HCT116 (cell line): Measurements from ENCODE around the gene ABCC8. TPM values are rescaled to one million over a fixed set of nuclear protein-coding genes. Genes with fewer than 3 reads are reported as not detected.

Experiments used
- ATAC-seq: fragments of 200-7000 bp; cut with Tn5 transposase; 2 replicates; pipeline ENCODE4 v1.9.1; 2020; ENCODE audit warnings: mild to moderate bottlenecking, moderate library complexity
- BruUV-seq: library from RNA; stranded (reverse); fragments of 400-500 nt; replicated peaks from 2 replicates; lab custom pipeline; 2021; lab: Mats Ljungman, UMichigan
- CTCF ChIA-PET: fragments of 300-600 bp; sonication (Branson Sonifier 250); formaldehyde crosslinking; loops from one replicate; lab custom pipeline; 2021; ENCODE audit warnings: antibody characterized with exemption; lab: Charles Lee
- POLR2A ChIA-PET: fragments of 300-600, 350-600 bp; sonication (Branson Sonifier 250); formaldehyde crosslinking; loops from one replicate; lab custom pipeline; 2021; ENCODE audit warnings: antibody characterized with exemption; lab: Charles Lee
- RAD21 ChIA-PET, 2 experiments: fragments of 300-600 bp; sonication (Branson Sonifier 250); formaldehyde crosslinking; loops; one replicate each; lab custom pipeline; 2023; ENCODE audit warnings: low total read pairs in 2 of 2; ENCODE audit not compliant: uncharacterized antibody in 2 of 2, unreplicated experiment in 2 of 2, low non-redundant PET in 1 of 2; lab: Charles Lee
- DNase-seq: peaks from one replicate; pipeline ENCODE4 v3.0.0-alpha.2; 2010; ENCODE audit warnings: low read depth, low spot score
- H2AFZ ChIP-seq: fragments of 200-600 bp; shearing (Covaris generic), sonication (generic); 2 replicates; pipeline ENCODE4 v1.6.1; 2017; ENCODE audit warnings: low read depth, mixed run types, mixed read lengths, antibody characterized with exemption, low read length; ENCODE audit not compliant: poor library complexity, severe bottlenecking
- H3K27ac ChIP-seq: 2 replicates; pipeline ENCODE4 v1.5.1; 2012; ENCODE audit warnings: low read depth, low read length
- H3K27me3 ChIP-seq: fragments of 200-600 bp; sonication (generic); 2 replicates; pipeline ENCODE4 v1.6.1; 2016; ENCODE audit warnings: mixed run types, low read length, mixed read lengths; ENCODE audit not compliant: insufficient read depth
- H3K36me3 ChIP-seq, 2 experiments: fragments of 200-500 bp in 1 of 2; fragments of 200-600 bp in 1 of 2; sonication (Bioruptor generic) in 1 of 2; sonication (generic) in 1 of 2; 2 replicates each; pipeline versions ENCODE4 v1.5.1 to v1.6.1; 2014 to 2016; ENCODE audit warnings: low read length in 2 of 2, inconsistent platforms in 1 of 2, mixed read lengths in 1 of 2, mixed run types in 1 of 2; ENCODE audit not compliant: insufficient read depth in 2 of 2, control insufficient read depth in 1 of 2
- H3K4me1 ChIP-seq, 2 experiments: fragments of 200-600 bp in 1 of 2; sonication (generic) in 1 of 2; 2 replicates each; pipeline versions ENCODE4 v1.5.1 to v1.6.1; 2012 to 2017; ENCODE audit warnings: low read length in 2 of 2, inconsistent platforms in 1 of 2, mild to moderate bottlenecking in 1 of 2, mixed read lengths in 1 of 2, mixed run types in 1 of 2, moderate library complexity in 1 of 2; ENCODE audit not compliant: insufficient read depth in 2 of 2, control insufficient read depth in 1 of 2
- H3K4me2 ChIP-seq: fragments of 200-600 bp; sonication (generic); 2 replicates; pipeline ENCODE4 v1.6.1; 2017; ENCODE audit warnings: mixed run types, low read length, mixed read lengths
- H3K4me3 ChIP-seq, 2 experiments: fragments of 200-600 bp in 1 of 2; sonication (generic) in 1 of 2; replicated peaks in 1 of 2; 2 replicates each; pipeline ENCODE4 v1.5.1; 2011 to 2016; ENCODE audit warnings: low read length in 2 of 2, control low read depth in 1 of 2, low read depth in 1 of 2, mild to moderate bottlenecking in 1 of 2, mixed read lengths in 1 of 2, mixed run types in 1 of 2
- H3K79me2 ChIP-seq: fragments of 200-600 bp; sonication (generic); 2 replicates; pipeline ENCODE4 v1.6.1; 2017; ENCODE audit warnings: mild to moderate bottlenecking, mixed run types, low read length, moderate library complexity, mixed read lengths; ENCODE audit not compliant: insufficient read depth
- H3K9ac ChIP-seq: fragments of 200-600 bp; sonication (generic); 2 replicates; pipeline ENCODE4 v1.6.1; 2016; ENCODE audit warnings: low read length, mixed read lengths
- H3K9me2 ChIP-seq: fragments of 200-600 bp; sonication (generic), shearing (Covaris generic); 2 replicates; pipeline ENCODE4 v1.6.1; 2017; ENCODE audit warnings: mixed run types, mild to moderate bottlenecking, moderate library complexity; ENCODE audit not compliant: insufficient read depth
- H3K9me3 ChIP-seq, 2 experiments: fragments of 200-500 bp in 1 of 2; fragments of 200-600 bp in 1 of 2; sonication (Bioruptor generic) in 1 of 2; sonication (generic) in 1 of 2; 2 replicates each; pipeline ENCODE4 v1.6.1; 2014 to 2017; ENCODE audit warnings: low read length in 2 of 2, mixed read lengths in 2 of 2, inconsistent platforms in 1 of 2, low read depth in 1 of 2, mild to moderate bottlenecking in 1 of 2, mixed run types in 1 of 2, moderate library complexity in 1 of 2; ENCODE audit not compliant: control insufficient read depth in 1 of 2, insufficient read depth in 1 of 2
- H4K20me1 ChIP-seq: fragments of 200-600 bp; sonication (generic), shearing (Covaris generic); 2 replicates; pipeline ENCODE4 v1.6.1; 2017; ENCODE audit warnings: mixed run types, mild to moderate bottlenecking, moderate library complexity; ENCODE audit not compliant: insufficient read depth
- CEBPB ChIP-seq: IDR thresholded peaks from 2 replicates; pipeline ENCODE4 v1.6.1; 2012; ENCODE audit warnings: low read depth
- EGR1 ChIP-seq: IDR thresholded peaks from 2 replicates; pipeline ENCODE4 v1.6.1; 2012; ENCODE audit warnings: low read depth
- ELF1 ChIP-seq: IDR thresholded peaks from 2 replicates; pipeline ENCODE4 v1.6.1; 2012; ENCODE audit warnings: low read depth, borderline replicate concordance
- EZH2 ChIP-seq: fragments of 200-600 bp; sonication (generic); IDR thresholded peaks from 2 replicates; pipeline ENCODE4 v1.6.1; 2017; ENCODE audit warnings: antibody characterized with exemption, mixed run types
- EZH2phosphoT487 ChIP-seq: fragments of 200-600 bp; IDR thresholded peaks from 2 replicates; pipeline ENCODE4 v1.6.1; 2018; ENCODE audit warnings: antibody characterized with exemption, borderline replicate concordance
- JUND ChIP-seq: IDR thresholded peaks from 2 replicates; pipeline ENCODE4 v1.6.1; 2012
- POLR2AphosphoS5 ChIP-seq: IDR thresholded peaks from 2 replicates; pipeline ENCODE4 v1.6.1; 2011; ENCODE audit warnings: mild to moderate bottlenecking, low read depth, low read length, moderate library complexity
- SP1 ChIP-seq: IDR thresholded peaks from 2 replicates; pipeline ENCODE4 v1.6.1; 2012; ENCODE audit warnings: low read depth
- SRF ChIP-seq: IDR thresholded peaks from 2 replicates; pipeline ENCODE4 v1.6.1; 2012; ENCODE audit warnings: low read depth
- TCF7L2 ChIP-seq: IDR thresholded peaks from 2 replicates; pipeline ENCODE4 v1.7.0; 2011; ENCODE audit warnings: borderline replicate concordance, inconsistent platforms; ENCODE audit not compliant: insufficient read depth, insufficient read length; ENCODE audit errors: extremely low read depth
- YY1 ChIP-seq: IDR thresholded peaks from 2 replicates; pipeline ENCODE4 v1.6.1; 2011; ENCODE audit warnings: low read length, low read depth, moderate library complexity, mild to moderate bottlenecking; ENCODE audit not compliant: insufficient replicate concordance; ENCODE audit errors: extremely low read depth
- ZBTB33 ChIP-seq: IDR thresholded peaks from 2 replicates; pipeline ENCODE4 v1.6.1; 2011; ENCODE audit warnings: mild to moderate bottlenecking, low read length, moderate library complexity; ENCODE audit not compliant: insufficient replicate concordance; ENCODE audit errors: extremely low read depth
- ZNF274 ChIP-seq: fragments of 200-500 bp; sonication (Bioruptor generic); IDR thresholded peaks from 2 replicates; pipeline ENCODE4 v1.6.1; 2014; ENCODE audit warnings: mild to moderate bottlenecking, low read depth, low read length, inconsistent platforms
- intact Hi-C: fragments of 100-400 bp; cut with micrococcal nuclease; formaldehyde crosslinking; loops from 2 replicates; pipeline ENCODE4 v1.10.0; 2022
- total RNA-seq: library from RNA; stranded (reverse); gene quantifications from one replicate; pipeline ENCODE4 v1.2.1, GENCODE V29; 2021; ENCODE audit not compliant: unreplicated experiment
- TF ChIP-seq, protein P1 (sequence below): IDR thresholded peaks from 2 replicates; pipeline ENCODE4 v1.6.1; 2012; ENCODE audit warnings: low read depth

ABCC8 gene
- total RNA-seq, 1 experiment from 2014 or later = 0.39 TPM

DNA sequence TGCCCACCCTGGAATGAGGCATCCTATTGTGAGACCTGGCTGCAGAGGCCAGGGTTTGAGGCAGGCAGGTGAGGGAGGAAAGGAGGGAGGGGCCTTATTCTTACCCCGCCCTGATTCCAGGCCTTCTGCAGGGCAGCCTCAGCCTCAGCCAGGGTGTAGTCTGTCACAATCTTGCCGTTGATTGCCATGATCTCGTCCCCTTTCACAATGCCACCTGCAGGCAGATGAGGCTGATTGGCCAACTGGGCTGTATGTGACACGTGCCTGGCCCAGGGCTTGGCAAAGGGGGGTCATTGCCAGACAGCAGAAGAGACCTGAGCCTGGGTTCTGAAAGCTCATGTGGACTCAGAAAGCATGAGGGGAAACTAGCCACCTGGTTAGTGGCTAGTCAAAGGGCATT lies 21.4 kb upstream of the ABCC8 start (continued):
- TF ChIP-seq, protein P1, sequence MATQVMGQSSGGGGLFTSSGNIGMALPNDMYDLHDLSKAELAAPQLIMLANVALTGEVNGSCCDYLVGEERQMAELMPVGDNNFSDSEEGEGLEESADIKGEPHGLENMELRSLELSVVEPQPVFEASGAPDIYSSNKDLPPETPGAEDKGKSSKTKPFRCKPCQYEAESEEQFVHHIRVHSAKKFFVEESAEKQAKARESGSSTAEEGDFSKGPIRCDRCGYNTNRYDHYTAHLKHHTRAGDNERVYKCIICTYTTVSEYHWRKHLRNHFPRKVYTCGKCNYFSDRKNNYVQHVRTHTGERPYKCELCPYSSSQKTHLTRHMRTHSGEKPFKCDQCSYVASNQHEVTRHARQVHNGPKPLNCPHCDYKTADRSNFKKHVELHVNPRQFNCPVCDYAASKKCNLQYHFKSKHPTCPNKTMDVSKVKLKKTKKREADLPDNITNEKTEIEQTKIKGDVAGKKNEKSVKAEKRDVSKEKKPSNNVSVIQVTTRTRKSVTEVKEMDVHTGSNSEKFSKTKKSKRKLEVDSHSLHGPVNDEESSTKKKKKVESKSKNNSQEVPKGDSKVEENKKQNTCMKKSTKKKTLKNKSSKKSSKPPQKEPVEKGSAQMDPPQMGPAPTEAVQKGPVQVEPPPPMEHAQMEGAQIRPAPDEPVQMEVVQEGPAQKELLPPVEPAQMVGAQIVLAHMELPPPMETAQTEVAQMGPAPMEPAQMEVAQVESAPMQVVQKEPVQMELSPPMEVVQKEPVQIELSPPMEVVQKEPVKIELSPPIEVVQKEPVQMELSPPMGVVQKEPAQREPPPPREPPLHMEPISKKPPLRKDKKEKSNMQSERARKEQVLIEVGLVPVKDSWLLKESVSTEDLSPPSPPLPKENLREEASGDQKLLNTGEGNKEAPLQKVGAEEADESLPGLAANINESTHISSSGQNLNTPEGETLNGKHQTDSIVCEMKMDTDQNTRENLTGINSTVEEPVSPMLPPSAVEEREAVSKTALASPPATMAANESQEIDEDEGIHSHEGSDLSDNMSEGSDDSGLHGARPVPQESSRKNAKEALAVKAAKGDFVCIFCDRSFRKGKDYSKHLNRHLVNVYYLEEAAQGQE = no peak

DNA sequence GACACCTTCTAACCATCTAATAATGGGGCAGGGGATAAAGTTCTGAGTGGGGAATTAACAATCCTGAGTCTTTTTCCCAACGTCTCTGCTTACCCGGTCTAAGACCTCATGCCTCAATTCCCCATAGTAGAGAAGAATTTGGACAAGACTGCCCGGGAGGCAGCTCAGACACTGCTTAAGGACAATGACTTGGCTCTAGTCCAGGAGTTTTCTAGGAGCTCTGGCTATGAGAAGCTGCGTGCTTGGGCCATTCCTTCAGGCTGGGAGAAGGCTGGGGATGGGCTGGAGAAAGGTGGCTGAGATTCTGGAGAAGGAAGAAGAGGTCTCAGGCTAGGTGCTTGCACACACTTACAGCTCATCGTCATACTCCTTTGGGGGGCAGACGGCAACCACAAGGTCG lies 19.8 kb upstream of the ABCC8 start:
- Histone ChIP-seq H3K9ac (no peak overlapping the region), H3K36me3 (no peaks in the 10 kb centered on the region)
- no peak for ATAC-seq
- intact Hi-C loops = no loop called here
- CTCF ChIA-PET = no interaction called here
- TF ChIP-seq EZH2phosphoT487 (no peak), ELF1 (no peak)
- TF ChIP-seq, all 23 proteins: peak for 0
- no peak overlapping the region for H3K4me2 ChIP-seq
- BruUV-seq = no TSS peak
- RAD21 ChIA-PET = no interaction called here
- H3K79me2 ChIP-seq = no peaks in the 10 kb centered on the region
- POLR2A ChIA-PET = no interaction called here
- no peak for DNase-seq
- no peaks in the 10 kb centered on the region for H3K27me3 ChIP-seq
- H3K4me1 ChIP-seq = peaks cover 0 to 15% of the 10 kb centered on the region in 2 experiments; a peak in 1 of 4 replicates
- no peaks in the 10 kb centered on the region for H3K9me3 ChIP-seq
- no peak overlapping the region for H2AFZ ChIP-seq
- no peaks in the 10 kb centered on the region for H4K20me1 ChIP-seq
- no peak overlapping the region for H3K4me3 ChIP-seq
- H3K27ac ChIP-seq = no peak overlapping the region
- H3K9me2 ChIP-seq = no peaks in the 10 kb centered on the region

DNA sequence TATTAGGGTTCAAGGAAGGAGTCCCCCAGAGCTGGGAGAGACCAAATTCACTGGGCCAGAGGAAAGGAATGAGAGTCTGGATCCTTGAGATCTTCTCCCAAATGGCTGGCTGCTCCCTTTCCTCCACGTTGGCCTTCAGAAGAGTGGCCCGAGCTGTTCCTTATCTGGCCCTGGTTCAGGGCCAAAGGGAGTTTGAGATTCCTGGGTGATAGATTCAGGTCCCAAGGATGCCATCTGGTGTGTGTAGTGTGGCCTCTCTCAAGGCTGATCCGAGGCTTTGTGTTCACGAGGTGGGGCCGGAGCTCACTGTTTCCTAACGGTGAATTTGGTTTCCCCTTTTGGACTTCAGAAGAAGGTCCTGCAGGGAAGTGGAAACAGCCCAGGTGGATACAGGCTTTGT lies 17.4 kb upstream of the ABCC8 start:
- ChIA-PET POLR2A (no interaction called here), RAD21 (no interaction called here), CTCF (interaction anchor here (1.0 kb wide), 1 partner anchor 110 kb away, joined by 4 read pairs; no protein-coding TSS in a partner anchor)
- no peak overlapping the region for H3K9ac ChIP-seq
- H2AFZ ChIP-seq = no peak overlapping the region
- DNase-seq = no peak
- H3K36me3 ChIP-seq = no peaks in the 10 kb centered on the region
- no peaks in the 10 kb centered on the region for H3K9me3 ChIP-seq
- ATAC-seq = no peak
- TF ChIP-seq EZH2 (no peak), SP1 (no peak), JUND (no peak), ELF1 (no peak), ZBTB33 (no peak), POLR2AphosphoS5 (no peak), EGR1 (no peak), YY1 (no peak), SRF (no peak), CEBPB (no peak), ZNF274 (no peak), TCF7L2 (no peak)
- peaks cover 0 to 15% of the 10 kb centered on the region in 2 experiments; a peak in 1 of 4 replicates for H3K4me1 ChIP-seq
- H3K4me3 ChIP-seq = no peak overlapping the region
- H3K27ac ChIP-seq = no peak overlapping the region
- no peaks in the 10 kb centered on the region for H3K9me2 ChIP-seq
- H3K79me2 ChIP-seq = no peaks in the 10 kb centered on the region
- intact Hi-C loops = no loop called here
- BruUV-seq = no TSS peak
- no peaks in the 10 kb centered on the region for H3K27me3 ChIP-seq
- H3K4me2 ChIP-seq = no peak overlapping the region
- H4K20me1 ChIP-seq = no peaks in the 10 kb centered on the region
